Measurements from ENCODE around the gene TULP1. TPM values are rescaled to one million over a fixed set of nuclear protein-coding genes. Genes with fewer than 3 reads are reported as not detected.

TULP1 gene
- total and polyA plus RNA-seq, 2 of the 13 experiments (the other 11 are each of a cell fraction or from before 2014, with no cell fraction given) = not detected

GRCh38 chr6:35495258-35496035, 17.2 kb downstream of the TULP1 start:
- BruUV-seq (replicated peaks) = TSS peak; percentile 52
- Histone ChIP-seq H3K36me3 (replicated peaks in 1 of 2; ENCODE audit: control insufficient read depth in 1 of 2, insufficient read depth in 2 of 2, low read length in 2 of 2) (peaks cover 0 to 2% of the 10 kb centered on the region in 2 experiments; a peak in 1 of 5 replicates), H2AFZ (ENCODE audit: low read length) (no peak overlapping the region), H4K20me1 (ENCODE audit: insufficient read depth, low read length) (peaks cover 44% of the 10 kb centered on the region; the same call in 1 of the 2 replicates), H3K27me3 (ENCODE audit: control insufficient read depth in 1 of 2, insufficient read depth in 2 of 2, low read length in 2 of 2) (peaks cover 4 to 26% of the 10 kb centered on the region in 2 experiments; a peak in 4 of 5 replicates), H3K9me3 (ENCODE audit: low read length) (no peaks in the 10 kb centered on the region), H3K27ac (ENCODE audit: extremely low read length, insufficient read depth, low read length) (peak overlapping the region; percentile 84), H3K79me2 (ENCODE audit: insufficient read depth, low read length) (peaks cover 50% of the 10 kb centered on the region), H3K4me3 (replicated peaks in 1 of 3; ENCODE audit: insufficient read depth in 1 of 3, low read depth in 2 of 3, low read length in 3 of 3) (peak overlapping the region; percentile 81 to 95 (median 94)), H3K9ac (ENCODE audit: insufficient read depth, low read depth, low read length) (peak overlapping the region; percentile 98), H3K4me2 (ENCODE audit: low read depth, low read length) (peak overlapping the region; percentile 96), H3K4me1 (ENCODE audit: insufficient read depth, low read length) (peaks cover 64% of the 10 kb centered on the region)
- DNase-seq (ENCODE audit: low spot score) (no peak), FAIRE-seq (no peak), ATAC-seq (peak; percentile 16)
- 35% methylated on average over 8 of the region's 9 CpGs for WGBS (ENCODE audit: low lambda C conversion rate)
- in situ Hi-C loops (cut with HindIII; ENCODE audit: extremely low pct_ligation_motif_present, low pct_unique_long_range_greater_than_20kb) (no loop called here), intact Hi-C loops (cut with micrococcal nuclease; ENCODE audit: unreplicated experiment) (loop anchor here (1.0 kb wide), 1 partner anchor 153 kb away; the partner anchor contains the start of gene PPARD)
- ChIA-PET CTCF (ENCODE audit: low intra/inter-chr PET ratio, low total read pairs) (no interaction called here), POLR2A (interaction anchor here (0.9 to 4.0 kb wide), 8 partner anchors 8 to 176 kb away, joined by 3 to 88 read pairs (median 7); partner anchors contain the start of gene RPL10A)
- TF ChIP-seq RBM39 (IDR thresholded peaks at IDR 0.05; ENCODE audit: low read depth, low read length, poor library complexity, severe bottlenecking) = peak; percentile 40
- peak; percentile 40; the same call in 1 of the 2 replicates for TF ChIP-seq PITX1 (CRISPR knock-in tag; IDR thresholded peaks at IDR 0.05)
- 0 out of 2 replicates have a peak, but pooled peaks have one; percentile 38 for TF ChIP-seq SP4 (CRISPR knock-in tag; IDR thresholded peaks at IDR 0.05)
- no peak for TF ChIP-seq ZNF773 (CRISPR knock-in tag; IDR thresholded peaks at IDR 0.05; ENCODE audit: borderline replicate concordance)
- TF ChIP-seq RFXAP (CRISPR knock-in tag; IDR thresholded peaks at IDR 0.05; ENCODE audit: borderline replicate concordance) = no peak
- TF ChIP-seq ZFP41 (CRISPR knock-in tag; IDR thresholded peaks at IDR 0.05; ENCODE audit: borderline replicate concordance) = no peak
- TF ChIP-seq ZNF280B (CRISPR knock-in tag; IDR thresholded peaks at IDR 0.05; ENCODE audit: borderline replicate concordance) = 0 out of 2 replicates have a peak, but pooled peaks have one; percentile 15
- TF ChIP-seq ZFP91 (CRISPR knock-in tag; IDR thresholded peaks at IDR 0.05; ENCODE audit: borderline replicate concordance) = 0 out of 2 replicates have a peak, but pooled peaks have one; percentile 6
- 0 out of 2 replicates have a peak, but pooled peaks have one; percentile 13 for TF ChIP-seq ZNF816 (CRISPR knock-in tag; IDR thresholded peaks at IDR 0.05; ENCODE audit: borderline replicate concordance)
- TF ChIP-seq ZNF329 (CRISPR knock-in tag; IDR thresholded peaks at IDR 0.05; ENCODE audit: low read depth) = no peak
- TF ChIP-seq RFX5 (IDR thresholded peaks at IDR 0.05; ENCODE audit: low read depth, low read length) = peak; percentile 84
- TF ChIP-seq ZC3H4 (CRISPR knock-in tag; IDR thresholded peaks at IDR 0.05; ENCODE audit: borderline replicate concordance) = 0 out of 2 replicates have a peak, but pooled peaks have one; percentile 19
- no peak for TF ChIP-seq ZNF780A (CRISPR knock-in tag; IDR thresholded peaks at IDR 0.05)
- no peak for TF ChIP-seq ZNF747 (CRISPR knock-in tag; IDR thresholded peaks at IDR 0.05; ENCODE audit: borderline replicate concordance)
- peak; percentile 70; the same call in 1 of the 2 replicates for TF ChIP-seq ZBTB46 (CRISPR knock-in tag; IDR thresholded peaks at IDR 0.05; ENCODE audit: borderline replicate concordance)
- 0 out of 2 replicates have a peak, but pooled peaks have one; percentile 11 for TF ChIP-seq BORCS8-MEF2B (CRISPR knock-in tag; IDR thresholded peaks at IDR 0.05)
- TF ChIP-seq ZBTB3 (CRISPR knock-in tag; IDR thresholded peaks at IDR 0.05; ENCODE audit: borderline replicate concordance, low read depth) = no peak
